Calu3 (cell line): ENCODE results near the gene TAS2R42. TPM values are rescaled to one million over a fixed set of nuclear protein-coding genes. Genes with fewer than 3 reads are reported as not detected.

ENCODE experiments used
- BruUV-seq: library from RNA; stranded (reverse); fragments of 400-500 nt; replicated peaks from 2 replicates; lab custom pipeline; 2021; lab: Mats Ljungman, UMichigan
- CTCF ChIA-PET: fragments of 300-600 bp; sonication (Branson Sonifier 250); formaldehyde crosslinking; loops from one replicate; lab custom pipeline; 2022; ENCODE audit warnings: antibody characterized with exemption; lab: Charles Lee
- DNase-seq: peaks from one replicate; pipeline ENCODE4 v3.0.0; 2022
- H3K27ac Mint-ChIP-seq: one replicate; pipeline ENCODE4 v1.8.0; 2022; ENCODE audit warnings: mixed read lengths; ENCODE audit not compliant: unreplicated experiment
- H3K27me3 Mint-ChIP-seq: one replicate; pipeline ENCODE4 v1.8.0; 2022; ENCODE audit warnings: mixed read lengths; ENCODE audit not compliant: unreplicated experiment
- H3K36me3 Mint-ChIP-seq: one replicate; pipeline ENCODE4 v1.8.0; 2022; ENCODE audit warnings: mild to moderate bottlenecking, moderate library complexity, mixed read lengths; ENCODE audit not compliant: insufficient read depth, unreplicated experiment
- H3K4me1 Mint-ChIP-seq: one replicate; pipeline ENCODE4 v1.8.0; 2022; ENCODE audit warnings: mild to moderate bottlenecking, low read depth, mixed read lengths; ENCODE audit not compliant: unreplicated experiment
- H3K4me3 Mint-ChIP-seq: one replicate; pipeline ENCODE4 v1.8.0; 2022; ENCODE audit warnings: mild to moderate bottlenecking, low read depth, moderate library complexity, mixed read lengths; ENCODE audit not compliant: unreplicated experiment
- H3K9me3 Mint-ChIP-seq: one replicate; pipeline ENCODE4 v1.8.0; 2022; ENCODE audit warnings: low read depth, mixed read lengths; ENCODE audit not compliant: unreplicated experiment
- CTCF ChIP-seq: fragments of 200-600 bp; IDR thresholded peaks from one replicate; pipeline ENCODE4 v1.8.0; 2022; ENCODE audit warnings: antibody characterized with exemption; ENCODE audit not compliant: unreplicated experiment
- intact Hi-C: fragments of 100-400 bp; cut with micrococcal nuclease; formaldehyde crosslinking; loops from one replicate; pipeline ENCODE4 v1.10.0; 2022; ENCODE audit not compliant: unreplicated experiment
- total RNA-seq: library from RNA; stranded (reverse); gene quantifications from 2 replicates; pipeline ENCODE4 v1.2.3, GENCODE V29; 2022

The TAS2R42 gene
- total RNA-seq, 1 experiment from 2014 or later, result not detected

- no TSS peak for BruUV-seq
- peaks cover 2% of the 10 kb centered on the region for H3K9me3 Mint-ChIP-seq
- H3K4me1 Mint-ChIP-seq, result no peaks in the 10 kb centered on the region
- CTCF ChIA-PET, result no interaction called here
- H3K4me3 Mint-ChIP-seq, result no peak overlapping the region
- no peak for DNase-seq
- H3K27ac Mint-ChIP-seq, result no peak overlapping the region
- H3K36me3 Mint-ChIP-seq, result no peaks in the 10 kb centered on the region
- intact Hi-C loops, result no loop called here
- TF ChIP-seq CTCF, result no peak
- H3K27me3 Mint-ChIP-seq, result no peaks in the 10 kb centered on the region
These were observed 50.7 kb downstream of the TAS2R42 start for GRCh38 chr12:11136075-11136474.

Other genes with a start within 250 kb of the TAS2R42 start
- gene TAS2R14, start 247.7 kb downstream of the TAS2R42 start, total RNA-seq, result 2.9 TPM in 2 replicates
- gene TAS2R50, start 200.0 kb downstream of the TAS2R42 start, total RNA-seq, result 1.8 TPM in 2 replicates
- 2.4 and 3.3 TPM in 2 replicates for gene TAS2R20, start 188.6 kb downstream of the TAS2R42 start, total RNA-seq
- gene TAS2R19, start 164.3 kb downstream of the TAS2R42 start, total RNA-seq, result 3.2 and 4.5 TPM in 2 replicates
- 3.6 and 4.1 TPM in 2 replicates for gene TAS2R31, start 155.5 kb downstream of the TAS2R42 start, total RNA-seq
- 1.1 and 2.2 TPM in 2 replicates for gene TAS2R46, start 124.6 kb downstream of the TAS2R42 start, total RNA-seq
- gene TAS2R43, start 94.6 kb downstream of the TAS2R42 start, total RNA-seq, result 1.7 and 1.8 TPM in 2 replicates
- 2.8 and 3.5 TPM in 2 replicates for gene TAS2R30, start 52.3 kb downstream of the TAS2R42 start, total RNA-seq
- gene SMIM10L1, start 15.7 kb downstream of the TAS2R42 start, total RNA-seq, result 9.7 and 11.0 TPM in 2 replicates
- gene PRB3, start 82.8 kb upstream of the TAS2R42 start, total RNA-seq, result not detected in 2 replicates
- gene PRB4, start 123.5 kb upstream of the TAS2R42 start, total RNA-seq, result not detected in 2 replicates
- not detected in 2 replicates for gene PRB2, start 208.6 kb upstream of the TAS2R42 start, total RNA-seq